H1 (cell line): ENCODE data around the gene RSKR. TPM values are rescaled to one million over a fixed set of nuclear protein-coding genes. Genes with fewer than 3 reads are reported as not detected.

ENCODE experiments used
- CTCF ChIA-PET: fragments of 300-600 bp; sonication (Branson Sonifier 250); formaldehyde crosslinking; loops from one replicate; lab custom pipeline; 2021; ENCODE audit not compliant: partially characterized antibody; lab: Charles Lee
- POLR2A ChIA-PET: fragments of 300-600 bp; sonication (Branson Sonifier 250); formaldehyde crosslinking; loops from one replicate; lab custom pipeline; 2021; ENCODE audit warnings: inconsistent platforms; ENCODE audit not compliant: partially characterized antibody; lab: Charles Lee
- DNase-seq, 2 experiments: peaks; one replicate each; pipeline versions ENCODE4 v3.0.0 to v3.0.0-alpha.2; 2010 to 2022; ENCODE audit warnings: low spot score in 2 of 2, low read depth in 1 of 2, mixed read lengths in 1 of 2
- FAIRE-seq: peaks from 2 replicates; lab custom pipeline; 2011; peaks lifted over from hg19 to GRCh38; lab: Jason Lieb, UNC
- H2AFZ ChIP-seq: 2 replicates; pipeline ENCODE4 v1.8.1; 2012; ENCODE audit warnings: low read length, inconsistent platforms
- H2AK5ac ChIP-seq: 2 replicates; pipeline ENCODE4 v1.6.1; 2013; ENCODE audit warnings: low read depth, low read length
- H2BK120ac ChIP-seq: replicated peaks from 2 replicates; pipeline ENCODE3; 2013; ENCODE audit warnings: low read depth, low read length, inconsistent platforms
- H2BK12ac ChIP-seq: 2 replicates; pipeline ENCODE4 v1.6.1; 2013; ENCODE audit warnings: low read depth, low read length
- H2BK15ac ChIP-seq: 2 replicates; pipeline ENCODE4 v1.6.1; 2013; ENCODE audit warnings: low read length
- H2BK20ac ChIP-seq: 2 replicates; pipeline ENCODE4 v1.6.1; 2013; ENCODE audit warnings: low read length
- H2BK5ac ChIP-seq: 2 replicates; pipeline ENCODE4 v1.6.1; 2013; ENCODE audit warnings: low read depth, low read length
- H3K14ac ChIP-seq: 2 replicates; pipeline ENCODE4 v1.6.1; 2013; ENCODE audit warnings: inconsistent platforms; ENCODE audit not compliant: insufficient read length
- H3K18ac ChIP-seq: 2 replicates; pipeline ENCODE4 v1.6.1; 2013; ENCODE audit warnings: low read length; ENCODE audit errors: extremely low read depth
- H3K23ac ChIP-seq: 2 replicates; pipeline ENCODE4 v1.6.1; 2013; ENCODE audit warnings: inconsistent platforms; ENCODE audit not compliant: insufficient read length
- H3K23me2 ChIP-seq: 2 replicates; pipeline ENCODE4 v1.6.1; 2013; ENCODE audit warnings: low read depth, low read length
- H3K27ac ChIP-seq: 2 replicates; pipeline ENCODE4 v1.6.1; 2011; ENCODE audit warnings: low read depth, low read length, inconsistent platforms
- H3K27me3 ChIP-seq, 4 experiments: replicated peaks in 1 of 4; 1 replicate in 1 of 4; 2 replicates in 3 of 4; pipeline versions ENCODE4 v1.6.1 to v1.8.1; 2011 to 2013; ENCODE audit warnings: low read length in 3 of 4, mild to moderate bottlenecking in 3 of 4, inconsistent platforms in 2 of 4, mixed read lengths in 2 of 4, moderate library complexity in 1 of 4; ENCODE audit not compliant: control insufficient read depth in 3 of 4, insufficient read depth in 3 of 4; ENCODE audit errors: extremely low read depth in 1 of 4
- H3K36me3 ChIP-seq, 4 experiments: 2 replicates each; pipeline versions ENCODE4 v1.6.1 to v1.8.1; 2011 to 2013; ENCODE audit warnings: mild to moderate bottlenecking in 4 of 4, low read length in 3 of 4, moderate library complexity in 2 of 4, control low read depth in 1 of 4, inconsistent platforms in 1 of 4; ENCODE audit not compliant: insufficient read depth in 4 of 4, control insufficient read depth in 2 of 4
- H3K4ac ChIP-seq: replicated peaks from 2 replicates; pipeline ENCODE3; 2013; ENCODE audit warnings: low read length, low read depth, mixed read lengths, inconsistent platforms; ENCODE audit not compliant: insufficient read length
- H3K4me1 ChIP-seq, 4 experiments: replicated peaks in 1 of 4; 1 replicate in 1 of 4; 2 replicates in 3 of 4; pipeline versions ENCODE4 v1.6.1 to v1.8.1; 2011 to 2013; ENCODE audit warnings: low read length in 3 of 4, inconsistent platforms in 2 of 4, mixed read lengths in 1 of 4; ENCODE audit not compliant: insufficient read depth in 4 of 4, control insufficient read depth in 3 of 4
- H3K4me2 ChIP-seq, 2 experiments: 2 replicates each; pipeline versions ENCODE4 v1.6.1 to v1.8.1; 2011 to 2013; ENCODE audit warnings: low read depth in 2 of 2, low read length in 2 of 2, control low read depth in 1 of 2, inconsistent platforms in 1 of 2, mild to moderate bottlenecking in 1 of 2; ENCODE audit not compliant: insufficient read depth in 1 of 2
- H3K4me3 ChIP-seq, 4 experiments: fragments of 200-600, 300-600 bp in 1 of 4; sonication (generic), shearing (Covaris generic), sonication (Bioruptor Twin) in 1 of 4; 2 replicates each; pipeline versions ENCODE4 v1.5.1 to v1.8.1; 2011 to 2016; ENCODE audit warnings: low read length in 4 of 4, low read depth in 3 of 4, control low read depth in 2 of 4, inconsistent platforms in 2 of 4, mild to moderate bottlenecking in 2 of 4, mixed read lengths in 1 of 4, moderate library complexity in 1 of 4; ENCODE audit not compliant: insufficient read depth in 2 of 4; ENCODE audit errors: extremely low read depth in 1 of 4
- H3K56ac ChIP-seq: replicated peaks from 2 replicates; pipeline ENCODE3; 2013; ENCODE audit warnings: low read depth, mild to moderate bottlenecking, mixed read lengths, low read length, inconsistent platforms; ENCODE audit not compliant: insufficient read length
- H3K79me1 ChIP-seq: 2 replicates; pipeline ENCODE4 v1.6.1; 2013; ENCODE audit warnings: low read depth, low read length, control low read depth
- H3K79me2 ChIP-seq, 2 experiments: 2 replicates each; pipeline versions ENCODE4 v1.6.1 to v1.8.1; 2012 to 2013; ENCODE audit warnings: low read length in 2 of 2, mild to moderate bottlenecking in 2 of 2, inconsistent platforms in 1 of 2; ENCODE audit not compliant: insufficient read depth in 2 of 2, control insufficient read depth in 1 of 2
- H3K9ac ChIP-seq, 4 experiments: replicated peaks in 1 of 4; 1 replicate in 1 of 4; 2 replicates in 3 of 4; pipeline versions ENCODE4 v1.6.1 to v1.8.1; 2011 to 2013; ENCODE audit warnings: low read depth in 3 of 4, low read length in 3 of 4, control low read depth in 2 of 4, mild to moderate bottlenecking in 2 of 4, moderate library complexity in 2 of 4, inconsistent platforms in 1 of 4; ENCODE audit errors: extremely low read depth in 1 of 4
- H3K9me3 ChIP-seq, 2 experiments: 2 replicates each; pipeline versions ENCODE4 v1.6.1 to v1.8.1; 2012 to 2013; ENCODE audit warnings: mild to moderate bottlenecking in 2 of 2, moderate library complexity in 2 of 2, control low read depth in 1 of 2, inconsistent platforms in 1 of 2, low read depth in 1 of 2, low read length in 1 of 2, mixed read lengths in 1 of 2; ENCODE audit not compliant: insufficient read depth in 2 of 2
- H4K20me1 ChIP-seq, 2 experiments: replicated peaks in 1 of 2; 2 replicates each; pipeline versions ENCODE3 to v1.8.1; 2011 to 2013; ENCODE audit warnings: inconsistent platforms in 2 of 2, low read length in 2 of 2, mild to moderate bottlenecking in 1 of 2; ENCODE audit not compliant: insufficient read depth in 2 of 2, control insufficient read depth in 1 of 2
- H4K5ac ChIP-seq: 2 replicates; pipeline ENCODE4 v1.6.1; 2013; ENCODE audit warnings: low read length, low read depth, mixed read lengths, inconsistent platforms; ENCODE audit not compliant: insufficient read length
- H4K8ac ChIP-seq: 2 replicates; pipeline ENCODE4 v1.8.0; 2013; ENCODE audit warnings: mild to moderate bottlenecking, moderate library complexity, low read length, inconsistent platforms; ENCODE audit not compliant: insufficient read depth; ENCODE audit errors: extremely low read depth
- H4K91ac ChIP-seq: replicated peaks from 2 replicates; pipeline ENCODE3; 2013; ENCODE audit warnings: low read length, mixed read lengths, inconsistent platforms; ENCODE audit not compliant: insufficient read length
- BACH1 ChIP-seq: IDR thresholded peaks from 2 replicates; pipeline ENCODE4 v1.6.1; 2012; ENCODE audit warnings: low read length, improper control_type of control experiment
- E2F6 ChIP-seq: IDR thresholded peaks from 2 replicates; pipeline ENCODE4 v1.6.1; 2012; ENCODE audit warnings: inconsistent platforms
- KDM1A ChIP-seq: fragments of 200-600, 300-600 bp; sonication (generic); IDR thresholded peaks from 2 replicates; pipeline ENCODE4 v1.7.1; 2016; ENCODE audit warnings: mild to moderate bottlenecking, low read length, borderline replicate concordance
- KDM4A ChIP-seq: IDR thresholded peaks from one replicate; pipeline ENCODE4 v1.7.1; 2012; ENCODE audit warnings: low read depth, mild to moderate bottlenecking, moderate library complexity, low read length, inconsistent platforms; ENCODE audit not compliant: severe bottlenecking
- SIX5 ChIP-seq: IDR thresholded peaks from 2 replicates; pipeline ENCODE4 v1.6.1; 2011; ENCODE audit warnings: mild to moderate bottlenecking, low read depth, low read length
- polyA plus RNA-seq, 7 experiments: library from polyadenylated mRNA; depleted of rRNA in 3 of 7; stranded (reverse) in 5 of 7; unstranded in 2 of 7; fragments of >200 nt in 5 of 7; fragments of 200-250 nt in 2 of 7; gene quantifications; 1 replicate in 5 of 7; 2 replicates in 1 of 7; 4 replicates in 1 of 7; pipeline versions ENCODE4 v1.2.1 to v1.2.3, GENCODE V29; 2011 to 2013; ENCODE audit warnings: missing spikeins in 2 of 7, mixed read lengths in 2 of 7
- total RNA-seq: library from RNA; stranded (reverse); fragmentation: NEBNext Ultra II Directional; extraction: Animal tissue kit (Norgen Biotek cat#: 25700); gene quantifications from 2 replicates; pipeline ENCODE4 v1.2.1, GENCODE V29; 2021

RSKR gene
- total and polyA plus RNA-seq, 2 of the 8 experiments (the other 6 are each of a cell fraction or from before 2014, with no cell fraction given): 24.1 to 28.5 TPM

DNA sequence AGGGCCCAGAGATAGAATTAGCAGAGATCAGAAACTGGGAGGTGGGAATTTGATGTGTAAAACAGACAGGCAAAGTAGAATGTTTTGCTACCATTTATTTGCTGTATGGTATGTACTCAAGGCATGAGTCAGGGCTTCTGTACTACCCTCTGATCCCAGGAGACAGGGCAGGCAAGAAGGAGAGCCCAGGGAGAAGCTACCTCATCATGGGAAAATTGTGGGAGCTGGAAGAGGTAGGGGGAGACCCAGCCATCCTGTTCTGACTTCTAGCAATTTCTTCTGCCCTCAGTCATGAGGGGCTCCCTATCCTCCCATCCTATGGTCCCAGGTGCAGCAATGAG, 41.0 kb downstream of the RSKR start:
- no peak overlapping the region for H3K4ac ChIP-seq
- no peak for TF ChIP-seq KDM4A
- TF ChIP-seq SIX5: no peak
- no peak for TF ChIP-seq E2F6
- no peak for TF ChIP-seq KDM1A
- no peak for TF ChIP-seq BACH1
- TF ChIP-seq, all 59 proteins: peak for 0
- H3K14ac ChIP-seq: no peak overlapping the region
- no peak overlapping the region for H2AFZ ChIP-seq
- H4K91ac ChIP-seq: no peak overlapping the region
- peaks cover 0 to 7% (median 5%) of the 10 kb centered on the region in 4 experiments; a peak in 5 of 8 replicates for H3K36me3 ChIP-seq
- no peak overlapping the region for H3K27ac ChIP-seq
- H3K23me2 ChIP-seq: peaks cover 6% of the 10 kb centered on the region
- ChIA-PET CTCF (interaction anchor here (0.7 to 6.0 kb wide), 6 partner anchors 16 to 142 kb away, joined by 3 to 58 read pairs (median 4); partner anchors contain the start of gene SPAG5), POLR2A (interaction anchor here (1.6 to 2.0 kb wide), 2 partner anchors 12 to 26 kb away, joined by 3 to 10 read pairs; partner anchors contain the start of gene SPAG5)
- peaks cover 2 to 9% (median 6%) of the 10 kb centered on the region in 4 experiments; a peak in 6 of 7 replicates for H3K4me1 ChIP-seq
- no peak overlapping the region for H2AK5ac ChIP-seq
- no peak overlapping the region for H2BK120ac ChIP-seq
- no peak overlapping the region for H2BK5ac ChIP-seq
- H3K23ac ChIP-seq: no peak overlapping the region
- no peak for DNase-seq
- H3K18ac ChIP-seq: no peak overlapping the region
- no peak overlapping the region for H3K4me2 ChIP-seq
- H2BK15ac ChIP-seq: no peak overlapping the region
- H4K20me1 ChIP-seq: peaks cover 3 to 4% of the 10 kb centered on the region in 2 experiments
- no peak overlapping the region for H4K5ac ChIP-seq
- H2BK12ac ChIP-seq: no peak overlapping the region
- FAIRE-seq: no peak
- H3K9ac ChIP-seq: no peak overlapping the region
- H3K56ac ChIP-seq: no peak overlapping the region
- H3K9me3 ChIP-seq: no peaks in the 10 kb centered on the region
- H4K8ac ChIP-seq: no peak overlapping the region
- H3K79me1 ChIP-seq: no peaks in the 10 kb centered on the region
- H3K4me3 ChIP-seq: no peak overlapping the region
- peaks cover 0 to 8% (median 4%) of the 10 kb centered on the region in 4 experiments; a peak in 4 of 7 replicates for H3K27me3 ChIP-seq
- peaks cover 0 to 12% of the 10 kb centered on the region in 2 experiments; a peak in 2 of 4 replicates for H3K79me2 ChIP-seq
- H2BK20ac ChIP-seq: no peak overlapping the region
